AG04450 (cell line): ENCODE data around the gene UCN2. TPM values are rescaled to one million over a fixed set of nuclear protein-coding genes. Genes with fewer than 3 reads are reported as not detected.

Source experiments
- CTCF ChIA-PET: fragments of 300-600, 350-600 bp; formaldehyde crosslinking; extraction: SDS; loops from one replicate; lab custom pipeline; 2022; ENCODE audit warnings: antibody characterized with exemption, inconsistent platforms; lab: Charles Lee
- POLR2A ChIA-PET: fragments of 350-600 bp; formaldehyde crosslinking; extraction: SDS; loops from one replicate; lab custom pipeline; 2021; ENCODE audit warnings: antibody characterized with exemption, inconsistent platforms; lab: Yijun Ruan, JAX
- DNase-seq: peaks from one replicate; pipeline ENCODE4 v3.0.0-alpha.2; 2011; ENCODE audit warnings: low read depth, low spot score
- H3K27ac ChIP-seq: one replicate; pipeline ENCODE4 v1.5.1; 2012; ENCODE audit warnings: low read depth, low read length, control low read depth
- H3K27me3 ChIP-seq: one replicate; pipeline ENCODE4 v1.6.0; 2012; ENCODE audit warnings: low read length; ENCODE audit not compliant: control insufficient read depth, insufficient read depth
- H3K4me3 ChIP-seq: 2 replicates; pipeline ENCODE4 v1.5.1; 2011; ENCODE audit warnings: mild to moderate bottlenecking, low read depth, low read length, control low read depth
- H3K9me3 ChIP-seq: 2 replicates; pipeline ENCODE4 v1.5.1; 2012; ENCODE audit warnings: low read length; ENCODE audit not compliant: control insufficient read depth, insufficient read depth
- polyA plus RNA-seq: library from polyadenylated mRNA; depleted of rRNA; stranded (reverse); fragments of >200 nt; gene quantifications from 2 replicates; pipeline ENCODE4 v1.2.3, GENCODE V29; 2011
- TF ChIP-seq, protein P1 (sequence below): IDR thresholded peaks from 2 replicates; pipeline ENCODE4 v1.5.1; 2011; ENCODE audit warnings: low read depth, low read length, control low read depth, inconsistent platforms

UCN2 gene
- polyA plus RNA-seq, 1 experiment, result 1.2 TPM

DNA sequence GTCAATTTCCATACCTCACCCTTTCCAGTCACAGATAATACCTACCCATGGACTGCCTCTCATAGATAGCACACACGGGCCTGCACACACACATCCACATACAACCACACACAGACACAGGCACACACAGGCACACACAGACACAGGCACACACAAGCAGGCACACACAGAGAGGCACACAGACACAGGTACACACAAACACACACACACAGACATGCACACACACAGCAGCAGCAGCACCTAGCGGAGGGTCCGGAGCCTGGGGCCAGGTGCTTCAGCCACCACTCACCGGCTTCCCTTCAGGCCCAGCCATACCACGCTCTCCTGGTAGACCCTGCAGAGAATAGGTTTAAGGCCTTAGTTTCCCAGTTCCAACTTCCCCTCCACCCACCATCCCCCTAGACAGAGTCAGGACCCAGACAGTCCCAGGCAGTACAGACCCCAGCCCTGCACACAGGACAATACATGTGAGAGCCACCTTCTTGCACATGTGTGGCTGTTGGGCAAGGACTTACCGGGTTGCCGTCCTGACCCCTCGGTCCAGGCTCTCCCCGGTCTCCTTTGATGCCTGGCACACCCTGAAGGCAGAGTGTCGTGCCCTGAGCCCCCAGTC is 10.5 kb upstream of the UCN2 start:
- ChIA-PET POLR2A (no interaction called here), CTCF (no interaction called here)
- H3K27ac ChIP-seq, result no peak overlapping the region
- no peaks in the 10 kb centered on the region for H3K9me3 ChIP-seq
- H3K27me3 ChIP-seq, result no peaks in the 10 kb centered on the region
- DNase-seq, result no peak
- TF ChIP-seq, protein P1, sequence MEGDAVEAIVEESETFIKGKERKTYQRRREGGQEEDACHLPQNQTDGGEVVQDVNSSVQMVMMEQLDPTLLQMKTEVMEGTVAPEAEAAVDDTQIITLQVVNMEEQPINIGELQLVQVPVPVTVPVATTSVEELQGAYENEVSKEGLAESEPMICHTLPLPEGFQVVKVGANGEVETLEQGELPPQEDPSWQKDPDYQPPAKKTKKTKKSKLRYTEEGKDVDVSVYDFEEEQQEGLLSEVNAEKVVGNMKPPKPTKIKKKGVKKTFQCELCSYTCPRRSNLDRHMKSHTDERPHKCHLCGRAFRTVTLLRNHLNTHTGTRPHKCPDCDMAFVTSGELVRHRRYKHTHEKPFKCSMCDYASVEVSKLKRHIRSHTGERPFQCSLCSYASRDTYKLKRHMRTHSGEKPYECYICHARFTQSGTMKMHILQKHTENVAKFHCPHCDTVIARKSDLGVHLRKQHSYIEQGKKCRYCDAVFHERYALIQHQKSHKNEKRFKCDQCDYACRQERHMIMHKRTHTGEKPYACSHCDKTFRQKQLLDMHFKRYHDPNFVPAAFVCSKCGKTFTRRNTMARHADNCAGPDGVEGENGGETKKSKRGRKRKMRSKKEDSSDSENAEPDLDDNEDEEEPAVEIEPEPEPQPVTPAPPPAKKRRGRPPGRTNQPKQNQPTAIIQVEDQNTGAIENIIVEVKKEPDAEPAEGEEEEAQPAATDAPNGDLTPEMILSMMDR, result no peak
- H3K4me3 ChIP-seq, result no peak overlapping the region

DNA sequence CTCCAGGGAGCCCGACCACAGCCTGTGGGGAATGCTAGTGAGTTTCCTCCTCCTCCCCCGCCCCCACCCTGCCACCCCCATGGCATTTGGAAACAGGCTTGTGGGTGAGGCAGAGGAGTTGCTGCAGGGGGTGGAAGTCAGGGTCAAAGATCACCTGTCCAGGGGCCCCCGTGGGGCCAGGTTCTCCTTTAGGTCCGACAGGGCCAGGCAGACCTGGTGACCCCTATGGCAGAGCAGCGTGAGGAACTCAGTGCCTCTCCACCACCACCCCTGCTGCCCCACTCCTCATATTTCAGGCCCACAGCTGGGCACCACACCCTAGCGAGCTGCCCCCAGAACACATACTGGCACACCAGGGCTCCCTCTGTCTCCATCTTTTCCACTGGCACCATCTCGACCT is 8.9 kb upstream of the UCN2 start:
- H3K4me3 ChIP-seq, result no peak overlapping the region
- no peak overlapping the region for H3K27ac ChIP-seq
- CTCF ChIA-PET, result no interaction called here
- H3K27me3 ChIP-seq, result no peaks in the 10 kb centered on the region
- POLR2A ChIA-PET, result interaction anchor here (0.7 to 0.8 kb wide), 2 partner anchors 8 to 11 kb away, joined by 3 to 4 read pairs; no protein-coding TSS in a partner anchor
- no peaks in the 10 kb centered on the region for H3K9me3 ChIP-seq
- TF ChIP-seq, protein P1, result no peak
- DNase-seq, result no peak

DNA sequence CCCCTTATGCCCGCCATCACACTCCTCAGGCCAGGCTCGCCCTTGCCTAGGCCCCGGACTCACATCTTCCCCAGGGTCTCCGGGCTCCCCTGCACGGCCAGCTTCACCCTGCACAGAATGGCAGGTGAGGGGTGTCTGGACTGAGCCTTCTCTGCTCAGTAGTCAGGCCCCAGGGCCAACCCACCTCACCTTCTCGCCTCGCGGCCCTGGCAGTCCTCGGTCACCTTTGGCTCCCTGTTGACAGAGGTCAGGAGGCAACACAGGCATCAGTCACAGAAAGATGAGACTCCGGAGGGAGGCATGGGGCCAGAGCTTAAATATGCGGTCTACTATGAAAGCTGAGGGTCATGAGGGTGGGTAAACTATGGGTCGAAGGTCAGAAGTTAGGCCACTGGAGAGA is 8.4 kb upstream of the UCN2 start:
- Histone ChIP-seq H3K27me3 (no peaks in the 10 kb centered on the region), H3K4me3 (no peak overlapping the region), H3K27ac (no peak overlapping the region), H3K9me3 (no peaks in the 10 kb centered on the region)
- CTCF ChIA-PET, result interaction anchor here (0.7 kb wide), 1 partner anchor 11 kb away, joined by 3 read pairs; no protein-coding TSS in a partner anchor
- POLR2A ChIA-PET, result no interaction called here
- TF ChIP-seq, protein P1, result no peak
- no peak for DNase-seq

DNA sequence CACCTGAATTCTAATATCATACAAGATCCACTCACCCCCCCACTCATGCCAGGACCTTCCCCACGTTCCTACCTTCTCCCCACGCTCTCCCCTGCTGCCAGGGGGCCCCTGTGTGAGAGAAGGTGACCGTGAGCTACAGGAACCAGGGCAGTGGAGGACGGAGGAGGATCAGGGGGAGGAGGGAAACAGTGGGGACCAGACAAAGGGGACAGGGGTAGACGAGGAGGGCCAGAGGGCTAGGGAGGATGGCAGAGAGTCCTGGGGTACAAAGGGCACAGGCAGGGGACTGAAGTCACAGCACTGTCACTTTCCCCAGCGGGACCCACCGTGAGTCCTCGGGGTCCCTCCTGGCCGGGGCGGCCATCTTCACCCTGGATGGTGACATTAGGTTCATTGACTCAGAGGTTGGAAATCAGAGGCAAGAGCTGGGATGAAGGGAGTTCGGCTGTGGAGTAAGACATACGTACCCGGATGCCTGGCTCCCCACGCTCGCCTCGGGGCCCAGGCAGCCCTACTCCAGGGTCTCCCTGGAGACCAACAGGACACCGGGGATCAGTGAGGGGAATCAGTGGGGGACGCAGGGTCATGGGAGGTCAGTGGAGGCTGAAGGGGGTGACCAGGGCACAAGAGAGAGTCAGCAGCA is 6.3 kb upstream of the UCN2 start:
- CTCF ChIA-PET, result no interaction called here
- no peak for DNase-seq
- Histone ChIP-seq H3K27ac (no peak overlapping the region), H3K27me3 (no peaks in the 10 kb centered on the region), H3K4me3 (no peak overlapping the region), H3K9me3 (no peaks in the 10 kb centered on the region)
- POLR2A ChIA-PET, result no interaction called here
- TF ChIP-seq, protein P1, result no peak

DNA sequence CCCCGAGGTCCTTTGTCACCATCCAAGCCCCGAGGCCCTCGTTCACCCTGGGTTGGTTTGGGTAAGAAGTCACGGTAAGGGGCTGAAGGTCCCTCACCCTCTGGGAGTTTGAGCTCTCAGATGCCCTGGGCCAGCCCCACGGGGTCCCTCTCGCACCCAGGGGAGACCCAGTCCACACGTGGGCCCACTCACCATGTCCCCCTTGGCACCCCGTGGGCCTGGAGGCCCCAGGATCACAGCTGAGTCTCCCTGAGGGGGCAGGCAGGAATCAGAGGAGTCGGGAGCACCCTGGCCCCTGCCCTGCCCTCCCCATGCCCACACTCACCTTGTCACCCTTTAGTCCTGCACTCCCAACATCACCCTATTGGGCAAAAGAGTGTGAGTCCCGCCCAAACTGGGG is 5.8 kb upstream of the UCN2 start:
- Histone ChIP-seq H3K9me3 (no peaks in the 10 kb centered on the region), H3K27ac (no peak overlapping the region), H3K27me3 (no peaks in the 10 kb centered on the region), H3K4me3 (no peak overlapping the region)
- CTCF ChIA-PET, result no interaction called here
- DNase-seq, result no peak
- POLR2A ChIA-PET, result no interaction called here
- TF ChIP-seq, protein P1, result no peak
